Measurements from ENCODE around the gene GAS2L2.

DNA sequence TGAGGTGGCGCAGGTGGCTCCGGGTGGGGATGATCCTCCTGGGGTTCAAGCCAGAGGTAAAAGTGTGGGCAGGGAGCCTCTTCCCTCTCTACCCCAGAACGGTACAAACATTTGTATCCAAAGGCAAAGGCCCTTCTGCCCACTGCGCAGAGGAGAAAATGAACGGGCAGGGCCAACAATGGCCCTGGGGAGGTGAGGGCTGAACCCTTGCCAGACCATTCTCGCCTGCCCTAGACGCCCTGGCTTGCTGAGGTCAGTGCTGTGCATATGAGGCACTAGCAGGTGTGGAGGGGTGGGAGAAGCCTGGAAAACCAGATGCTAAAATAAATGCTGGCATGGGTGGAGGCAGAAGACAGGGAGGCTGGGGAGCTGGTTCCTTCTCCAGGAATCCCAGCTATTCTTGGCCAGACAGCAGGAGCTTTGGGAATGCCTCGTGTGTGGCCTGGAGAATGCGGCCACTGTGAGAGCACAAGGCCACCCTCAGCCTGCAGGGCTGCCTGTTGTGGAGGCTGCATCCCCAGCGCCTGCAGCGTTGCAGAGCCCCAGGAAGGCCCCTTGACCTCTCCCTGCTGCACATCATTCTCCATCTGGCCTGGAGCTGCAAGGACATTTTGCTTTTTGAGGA, 12.2 kb upstream of the GAS2L2 start:
- TF ChIP-seq JUN (IDR thresholded peaks at IDR 0.05; ENCODE audit: low read depth, low read length) (no peak), POLR2A (IDR thresholded peaks at IDR 0.05; ENCODE audit: control extremely low read depth in 1 of 2, low read depth in 2 of 2, low read length in 2 of 2) (no peak), GTF2F1 (IDR thresholded peaks at IDR 0.05; ENCODE audit: borderline replicate concordance, low read depth, low read length) (no peak), POLR2AphosphoS5 (IDR thresholded peaks at IDR 0.05; ENCODE audit: low read depth, low read length) (no peak), CTCF (IDR thresholded peaks at IDR 0.05; ENCODE audit: control extremely low read depth in 1 of 3, insufficient read depth in 1 of 3, low read depth in 1 of 3, low read length in 3 of 3) (no peak), TCF12 (IDR thresholded peaks at IDR 0.05; ENCODE audit: low read depth, low read length) (no peak), EP300 (IDR thresholded peaks at IDR 0.05; ENCODE audit: borderline replicate concordance in 1 of 2, low read depth in 2 of 2, low read length in 2 of 2) (no peak), CEBPB (IDR thresholded peaks at IDR 0.05; ENCODE audit: low read depth, low read length) (no peak)
- TF ChIP-seq, protein P1, sequence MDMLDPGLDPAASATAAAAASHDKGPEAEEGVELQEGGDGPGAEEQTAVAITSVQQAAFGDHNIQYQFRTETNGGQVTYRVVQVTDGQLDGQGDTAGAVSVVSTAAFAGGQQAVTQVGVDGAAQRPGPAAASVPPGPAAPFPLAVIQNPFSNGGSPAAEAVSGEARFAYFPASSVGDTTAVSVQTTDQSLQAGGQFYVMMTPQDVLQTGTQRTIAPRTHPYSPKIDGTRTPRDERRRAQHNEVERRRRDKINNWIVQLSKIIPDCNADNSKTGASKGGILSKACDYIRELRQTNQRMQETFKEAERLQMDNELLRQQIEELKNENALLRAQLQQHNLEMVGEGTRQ (IDR thresholded peaks at IDR 0.05; ENCODE audit: low read length), result no peak
- TF ChIP-seq, protein P2, sequence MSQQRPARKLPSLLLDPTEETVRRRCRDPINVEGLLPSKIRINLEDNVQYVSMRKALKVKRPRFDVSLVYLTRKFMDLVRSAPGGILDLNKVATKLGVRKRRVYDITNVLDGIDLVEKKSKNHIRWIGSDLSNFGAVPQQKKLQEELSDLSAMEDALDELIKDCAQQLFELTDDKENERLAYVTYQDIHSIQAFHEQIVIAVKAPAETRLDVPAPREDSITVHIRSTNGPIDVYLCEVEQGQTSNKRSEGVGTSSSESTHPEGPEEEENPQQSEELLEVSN (IDR thresholded peaks at IDR 0.05), result no peak
